WERI-Rb-1 (cell line): ENCODE measurements around the gene GAA.

ENCODE experiments used
- DNase-seq: peaks from one replicate; pipeline ENCODE4 v3.0.0-alpha.2; 2020
- H3K27ac ChIP-seq: fragments of 250-450 bp; sonication (Bioruptor Pico); 2 replicates; pipeline ENCODE4 v1.5.1; 2020; ENCODE audit warnings: mild to moderate bottlenecking, moderate library complexity
- H3K27me3 ChIP-seq: fragments of 250-450 bp; sonication (Bioruptor Pico); 2 replicates; pipeline ENCODE4 v1.5.1; 2021; ENCODE audit warnings: mild to moderate bottlenecking, low read depth, moderate library complexity; ENCODE audit not compliant: insufficient read depth, severe bottlenecking
- H3K36me3 ChIP-seq: fragments of 250-450 bp; sonication (Bioruptor Pico); 2 replicates; pipeline ENCODE4 v1.5.1; 2020; ENCODE audit warnings: mild to moderate bottlenecking, moderate library complexity
- H3K4me3 ChIP-seq: 2 replicates; pipeline ENCODE4 v1.5.1; 2011; ENCODE audit warnings: low read depth, mild to moderate bottlenecking, control low read depth, low read length
- H3K9me3 ChIP-seq: fragments of 250-450 bp; sonication (Bioruptor Pico); 2 replicates; pipeline ENCODE4 v1.5.1; 2021; ENCODE audit warnings: mild to moderate bottlenecking, moderate library complexity; ENCODE audit not compliant: severe bottlenecking
- TF ChIP-seq, protein P1 (sequence below): IDR thresholded peaks from 2 replicates; pipeline ENCODE4 v1.5.1; 2011; ENCODE audit warnings: low read depth, mild to moderate bottlenecking, control low read depth, inconsistent platforms, low read length

Gene GAA

DNA sequence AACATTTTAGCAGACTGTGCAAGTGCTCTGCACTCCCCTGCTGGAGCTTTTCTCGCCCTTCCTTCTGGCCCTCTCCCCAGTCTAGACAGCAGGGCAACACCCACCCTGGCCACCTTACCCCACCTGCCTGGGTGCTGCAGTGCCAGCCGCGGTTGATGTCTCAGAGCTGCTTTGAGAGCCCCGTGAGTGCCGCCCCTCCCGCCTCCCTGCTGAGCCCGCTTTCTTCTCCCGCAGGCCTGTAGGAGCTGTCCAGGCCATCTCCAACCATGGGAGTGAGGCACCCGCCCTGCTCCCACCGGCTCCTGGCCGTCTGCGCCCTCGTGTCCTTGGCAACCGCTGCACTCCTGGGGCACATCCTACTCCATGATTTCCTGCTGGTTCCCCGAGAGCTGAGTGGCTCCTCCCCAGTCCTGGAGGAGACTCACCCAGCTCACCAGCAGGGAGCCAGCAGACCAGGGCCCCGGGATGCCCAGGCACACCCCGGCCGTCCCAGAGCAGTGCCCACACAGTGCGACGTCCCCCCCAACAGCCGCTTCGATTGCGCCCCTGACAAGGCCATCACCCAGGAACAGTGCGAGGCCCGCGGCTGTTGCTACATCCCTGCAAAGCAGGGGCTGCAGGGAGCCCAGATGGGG lies 3.1 kb downstream of the GAA start:
- H3K9me3 ChIP-seq: no peaks in the 10 kb centered on the region
- peaks cover 30% of the 10 kb centered on the region for H3K36me3 ChIP-seq
- peak; percentile 59 for DNase-seq
- TF ChIP-seq, protein P1, sequence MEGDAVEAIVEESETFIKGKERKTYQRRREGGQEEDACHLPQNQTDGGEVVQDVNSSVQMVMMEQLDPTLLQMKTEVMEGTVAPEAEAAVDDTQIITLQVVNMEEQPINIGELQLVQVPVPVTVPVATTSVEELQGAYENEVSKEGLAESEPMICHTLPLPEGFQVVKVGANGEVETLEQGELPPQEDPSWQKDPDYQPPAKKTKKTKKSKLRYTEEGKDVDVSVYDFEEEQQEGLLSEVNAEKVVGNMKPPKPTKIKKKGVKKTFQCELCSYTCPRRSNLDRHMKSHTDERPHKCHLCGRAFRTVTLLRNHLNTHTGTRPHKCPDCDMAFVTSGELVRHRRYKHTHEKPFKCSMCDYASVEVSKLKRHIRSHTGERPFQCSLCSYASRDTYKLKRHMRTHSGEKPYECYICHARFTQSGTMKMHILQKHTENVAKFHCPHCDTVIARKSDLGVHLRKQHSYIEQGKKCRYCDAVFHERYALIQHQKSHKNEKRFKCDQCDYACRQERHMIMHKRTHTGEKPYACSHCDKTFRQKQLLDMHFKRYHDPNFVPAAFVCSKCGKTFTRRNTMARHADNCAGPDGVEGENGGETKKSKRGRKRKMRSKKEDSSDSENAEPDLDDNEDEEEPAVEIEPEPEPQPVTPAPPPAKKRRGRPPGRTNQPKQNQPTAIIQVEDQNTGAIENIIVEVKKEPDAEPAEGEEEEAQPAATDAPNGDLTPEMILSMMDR: no peak
- H3K4me3 ChIP-seq: no peak overlapping the region
- H3K27me3 ChIP-seq: no peaks in the 10 kb centered on the region
- peak overlapping the region; percentile 96 for H3K27ac ChIP-seq

GRCh38 chr17:80104956-80105375 lies 3.6 kb downstream of the GAA start:
- TF ChIP-seq, protein P1: no peak
- no peak for DNase-seq
- no peaks in the 10 kb centered on the region for H3K9me3 ChIP-seq
- H3K27me3 ChIP-seq: no peaks in the 10 kb centered on the region
- H3K36me3 ChIP-seq: peaks cover 33% of the 10 kb centered on the region
- no peak overlapping the region for H3K4me3 ChIP-seq
- peak overlapping the region; percentile 96; the same call in 1 of the 2 replicates for H3K27ac ChIP-seq

GRCh38 chr17:80105762-80106161 lies 4.4 kb downstream of the GAA start:
- peaks cover 38% of the 10 kb centered on the region for H3K36me3 ChIP-seq
- DNase-seq: no peak
- no peak overlapping the region for H3K27ac ChIP-seq
- no peaks in the 10 kb centered on the region for H3K27me3 ChIP-seq
- no peak overlapping the region for H3K4me3 ChIP-seq
- H3K9me3 ChIP-seq: no peaks in the 10 kb centered on the region
- TF ChIP-seq, protein P1: no peak

DNA sequence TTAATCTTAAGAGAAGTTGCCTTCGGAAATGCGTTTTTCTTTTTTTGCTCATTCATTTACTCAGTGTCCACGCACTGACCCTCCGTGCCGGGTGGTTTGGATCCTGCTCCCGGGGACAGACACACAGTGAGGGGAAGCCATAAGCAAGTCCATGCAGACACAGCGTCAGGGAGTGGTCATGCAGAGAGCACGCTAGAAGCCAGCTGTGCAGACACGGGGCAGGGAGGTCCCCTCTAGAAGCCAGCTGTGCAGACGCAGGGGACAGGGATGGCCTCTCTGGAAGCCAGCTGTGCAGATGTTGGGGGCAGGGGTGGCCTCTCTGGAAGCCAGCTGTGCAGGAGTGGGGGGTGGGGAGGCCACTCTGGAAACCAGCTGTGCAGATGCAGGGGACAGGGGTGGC lies 4.8 kb downstream of the GAA start:
- no peaks in the 10 kb centered on the region for H3K9me3 ChIP-seq
- H3K4me3 ChIP-seq: no peak overlapping the region
- H3K27ac ChIP-seq: no peak overlapping the region
- TF ChIP-seq, protein P1: no peak
- DNase-seq: no peak
- H3K36me3 ChIP-seq: peaks cover 38% of the 10 kb centered on the region
- no peaks in the 10 kb centered on the region for H3K27me3 ChIP-seq

DNA sequence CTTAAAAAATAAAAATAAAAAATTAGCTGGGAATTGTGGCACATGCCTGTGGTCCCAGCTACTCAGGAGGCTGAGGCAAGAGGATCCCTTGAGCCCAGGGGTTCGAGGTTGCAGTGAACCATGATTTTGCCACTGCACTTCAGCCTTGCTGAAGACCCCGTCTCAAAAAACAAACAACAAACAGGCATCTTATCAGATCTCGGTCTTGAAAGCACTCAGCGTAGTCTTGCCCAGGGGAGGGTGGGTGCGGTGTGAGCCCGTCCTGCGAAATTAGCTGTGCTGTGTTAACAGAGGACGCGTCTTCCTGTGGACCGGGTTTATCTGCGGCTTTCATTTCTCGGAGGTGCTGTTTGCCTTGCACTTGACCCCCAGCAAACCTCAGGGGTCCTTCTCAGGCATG lies 5.4 kb downstream of the GAA start:
- H3K36me3 ChIP-seq: peaks cover 38% of the 10 kb centered on the region
- H3K27ac ChIP-seq: no peak overlapping the region
- no peak for DNase-seq
- TF ChIP-seq, protein P1: no peak
- no peaks in the 10 kb centered on the region for H3K9me3 ChIP-seq
- no peaks in the 10 kb centered on the region for H3K27me3 ChIP-seq
- no peak overlapping the region for H3K4me3 ChIP-seq
